Measurements from ENCODE around the gene AHCYL2. TPM values are rescaled to one million over a fixed set of nuclear protein-coding genes. Genes with fewer than 3 reads are reported as not detected.

AHCYL2 gene
- total and polyA plus RNA-seq, 2 of the 8 experiments (the other 6 are each of a cell fraction or from before 2014, with no cell fraction given): 20.7 to 25.4 TPM

DNA sequence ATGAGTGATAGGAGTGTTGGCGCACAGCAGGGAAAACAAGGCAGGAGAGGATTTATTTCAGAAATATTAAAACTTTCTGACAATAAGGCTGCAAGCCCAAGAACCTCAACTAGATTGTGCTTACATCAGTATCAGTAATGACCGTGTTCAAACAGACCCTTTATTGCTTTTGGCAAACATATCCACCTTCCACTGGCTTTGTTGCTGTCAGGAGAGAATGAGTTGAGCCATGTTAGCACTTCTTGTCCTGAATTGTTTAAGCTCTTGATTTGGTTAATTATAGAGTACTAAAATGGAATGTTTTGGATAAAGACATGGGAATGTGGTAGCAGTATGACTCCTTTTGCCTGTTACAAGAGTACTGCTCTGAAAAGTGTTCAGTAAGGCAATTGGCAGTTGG lies 3.8 kb downstream of the AHCYL2 start (continued):
- TF ChIP-seq, protein P1, sequence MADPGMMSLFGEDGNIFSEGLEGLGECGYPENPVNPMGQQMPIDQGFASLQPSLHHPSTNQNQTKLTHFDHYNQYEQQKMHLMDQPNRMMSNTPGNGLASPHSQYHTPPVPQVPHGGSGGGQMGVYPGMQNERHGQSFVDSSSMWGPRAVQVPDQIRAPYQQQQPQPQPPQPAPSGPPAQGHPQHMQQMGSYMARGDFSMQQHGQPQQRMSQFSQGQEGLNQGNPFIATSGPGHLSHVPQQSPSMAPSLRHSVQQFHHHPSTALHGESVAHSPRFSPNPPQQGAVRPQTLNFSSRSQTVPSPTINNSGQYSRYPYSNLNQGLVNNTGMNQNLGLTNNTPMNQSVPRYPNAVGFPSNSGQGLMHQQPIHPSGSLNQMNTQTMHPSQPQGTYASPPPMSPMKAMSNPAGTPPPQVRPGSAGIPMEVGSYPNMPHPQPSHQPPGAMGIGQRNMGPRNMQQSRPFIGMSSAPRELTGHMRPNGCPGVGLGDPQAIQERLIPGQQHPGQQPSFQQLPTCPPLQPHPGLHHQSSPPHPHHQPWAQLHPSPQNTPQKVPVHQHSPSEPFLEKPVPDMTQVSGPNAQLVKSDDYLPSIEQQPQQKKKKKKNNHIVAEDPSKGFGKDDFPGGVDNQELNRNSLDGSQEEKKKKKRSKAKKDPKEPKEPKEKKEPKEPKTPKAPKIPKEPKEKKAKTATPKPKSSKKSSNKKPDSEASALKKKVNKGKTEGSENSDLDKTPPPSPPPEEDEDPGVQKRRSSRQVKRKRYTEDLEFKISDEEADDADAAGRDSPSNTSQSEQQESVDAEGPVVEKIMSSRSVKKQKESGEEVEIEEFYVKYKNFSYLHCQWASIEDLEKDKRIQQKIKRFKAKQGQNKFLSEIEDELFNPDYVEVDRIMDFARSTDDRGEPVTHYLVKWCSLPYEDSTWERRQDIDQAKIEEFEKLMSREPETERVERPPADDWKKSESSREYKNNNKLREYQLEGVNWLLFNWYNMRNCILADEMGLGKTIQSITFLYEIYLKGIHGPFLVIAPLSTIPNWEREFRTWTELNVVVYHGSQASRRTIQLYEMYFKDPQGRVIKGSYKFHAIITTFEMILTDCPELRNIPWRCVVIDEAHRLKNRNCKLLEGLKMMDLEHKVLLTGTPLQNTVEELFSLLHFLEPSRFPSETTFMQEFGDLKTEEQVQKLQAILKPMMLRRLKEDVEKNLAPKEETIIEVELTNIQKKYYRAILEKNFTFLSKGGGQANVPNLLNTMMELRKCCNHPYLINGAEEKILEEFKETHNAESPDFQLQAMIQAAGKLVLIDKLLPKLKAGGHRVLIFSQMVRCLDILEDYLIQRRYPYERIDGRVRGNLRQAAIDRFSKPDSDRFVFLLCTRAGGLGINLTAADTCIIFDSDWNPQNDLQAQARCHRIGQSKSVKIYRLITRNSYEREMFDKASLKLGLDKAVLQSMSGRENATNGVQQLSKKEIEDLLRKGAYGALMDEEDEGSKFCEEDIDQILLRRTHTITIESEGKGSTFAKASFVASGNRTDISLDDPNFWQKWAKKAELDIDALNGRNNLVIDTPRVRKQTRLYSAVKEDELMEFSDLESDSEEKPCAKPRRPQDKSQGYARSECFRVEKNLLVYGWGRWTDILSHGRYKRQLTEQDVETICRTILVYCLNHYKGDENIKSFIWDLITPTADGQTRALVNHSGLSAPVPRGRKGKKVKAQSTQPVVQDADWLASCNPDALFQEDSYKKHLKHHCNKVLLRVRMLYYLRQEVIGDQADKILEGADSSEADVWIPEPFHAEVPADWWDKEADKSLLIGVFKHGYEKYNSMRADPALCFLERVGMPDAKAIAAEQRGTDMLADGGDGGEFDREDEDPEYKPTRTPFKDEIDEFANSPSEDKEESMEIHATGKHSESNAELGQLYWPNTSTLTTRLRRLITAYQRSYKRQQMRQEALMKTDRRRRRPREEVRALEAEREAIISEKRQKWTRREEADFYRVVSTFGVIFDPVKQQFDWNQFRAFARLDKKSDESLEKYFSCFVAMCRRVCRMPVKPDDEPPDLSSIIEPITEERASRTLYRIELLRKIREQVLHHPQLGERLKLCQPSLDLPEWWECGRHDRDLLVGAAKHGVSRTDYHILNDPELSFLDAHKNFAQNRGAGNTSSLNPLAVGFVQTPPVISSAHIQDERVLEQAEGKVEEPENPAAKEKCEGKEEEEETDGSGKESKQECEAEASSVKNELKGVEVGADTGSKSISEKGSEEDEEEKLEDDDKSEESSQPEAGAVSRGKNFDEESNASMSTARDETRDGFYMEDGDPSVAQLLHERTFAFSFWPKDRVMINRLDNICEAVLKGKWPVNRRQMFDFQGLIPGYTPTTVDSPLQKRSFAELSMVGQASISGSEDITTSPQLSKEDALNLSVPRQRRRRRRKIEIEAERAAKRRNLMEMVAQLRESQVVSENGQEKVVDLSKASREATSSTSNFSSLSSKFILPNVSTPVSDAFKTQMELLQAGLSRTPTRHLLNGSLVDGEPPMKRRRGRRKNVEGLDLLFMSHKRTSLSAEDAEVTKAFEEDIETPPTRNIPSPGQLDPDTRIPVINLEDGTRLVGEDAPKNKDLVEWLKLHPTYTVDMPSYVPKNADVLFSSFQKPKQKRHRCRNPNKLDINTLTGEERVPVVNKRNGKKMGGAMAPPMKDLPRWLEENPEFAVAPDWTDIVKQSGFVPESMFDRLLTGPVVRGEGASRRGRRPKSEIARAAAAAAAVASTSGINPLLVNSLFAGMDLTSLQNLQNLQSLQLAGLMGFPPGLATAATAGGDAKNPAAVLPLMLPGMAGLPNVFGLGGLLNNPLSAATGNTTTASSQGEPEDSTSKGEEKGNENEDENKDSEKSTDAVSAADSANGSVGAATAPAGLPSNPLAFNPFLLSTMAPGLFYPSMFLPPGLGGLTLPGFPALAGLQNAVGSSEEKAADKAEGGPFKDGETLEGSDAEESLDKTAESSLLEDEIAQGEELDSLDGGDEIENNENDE (IDR thresholded peaks at IDR 0.05; ENCODE audit: insufficient replicate concordance, low read length): no peak
